GM21390 (cell line): ENCODE data around the gene HSPBAP1.

ENCODE experiments used
- ATAC-seq: cut with Tn5 transposase; IDR thresholded peaks from one replicate; pipeline ENCODE4 v1.9.1; 2021; ENCODE audit not compliant: unreplicated experiment

HSPBAP1 gene

DNA sequence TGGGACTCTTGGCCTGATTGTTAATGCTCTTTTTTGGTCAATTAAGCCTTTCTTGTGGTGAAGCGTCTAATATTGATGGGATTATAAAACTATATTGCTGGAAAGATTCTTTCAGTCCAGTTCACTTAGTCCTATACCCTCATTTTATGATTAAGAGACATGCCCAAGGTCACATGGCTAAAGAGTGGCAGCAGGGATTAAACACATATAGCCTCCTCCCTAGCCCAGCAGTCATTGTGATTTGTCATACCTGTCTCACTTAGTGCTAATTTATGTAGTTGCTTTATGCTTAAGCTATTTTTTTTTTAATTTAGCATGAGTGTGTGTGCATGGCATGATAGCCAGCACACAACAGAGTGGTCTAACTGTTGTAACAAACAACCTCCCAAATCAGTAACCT lies 103.5 kb downstream of the HSPBAP1 start:
- ATAC-seq, result no peak
